Keratinocyte (primary cell): ENCODE data around the gene TRIM29. TPM values are rescaled to one million over a fixed set of nuclear protein-coding genes. Genes with fewer than 3 reads are reported as not detected.
A peak's percentile ranks its signal among the peaks of the same experiment; 100 is the strongest.

Experiments used
- DNase-seq: peaks from one replicate; pipeline ENCODE4 v3.0.0-alpha.2; 2011; ENCODE audit warnings: low read depth, missing footprints, low spot score
- FAIRE-seq: peaks from 2 replicates; lab custom pipeline; 2011; peaks lifted over from hg19 to GRCh38; lab: Jason Lieb, UNC
- H2AFZ ChIP-seq: 2 replicates; pipeline ENCODE4 v1.6.0; 2012; ENCODE audit warnings: low read length, control low read depth, inconsistent platforms; ENCODE audit not compliant: control insufficient read depth
- H3K27ac ChIP-seq: 2 replicates; pipeline ENCODE4 v1.5.1; 2011; ENCODE audit warnings: low read length; ENCODE audit not compliant: control insufficient read depth, insufficient read depth
- H3K27me3 ChIP-seq: 3 replicates; pipeline ENCODE4 v1.6.0; 2011; ENCODE audit warnings: low read length; ENCODE audit not compliant: control insufficient read depth, insufficient read depth; ENCODE audit errors: extremely low read depth
- H3K36me3 ChIP-seq, 2 experiments: 2 replicates in 1 of 2; 3 replicates in 1 of 2; pipeline ENCODE4 v1.5.1; 2011; ENCODE audit warnings: low read length in 2 of 2, mild to moderate bottlenecking in 1 of 2; ENCODE audit not compliant: control insufficient read depth in 2 of 2, insufficient read depth in 2 of 2; ENCODE audit errors: extremely low read depth in 1 of 2
- H3K4me1 ChIP-seq: 3 replicates; pipeline ENCODE4 v1.5.1; 2011; ENCODE audit warnings: low read length; ENCODE audit not compliant: control insufficient read depth, insufficient read depth; ENCODE audit errors: extremely low read depth
- H3K4me2 ChIP-seq: 3 replicates; pipeline ENCODE4 v1.6.0; 2011; ENCODE audit warnings: low read depth, low read length; ENCODE audit not compliant: control insufficient read depth, insufficient read depth; ENCODE audit errors: extremely low read depth
- H3K4me3 ChIP-seq, 3 experiments: fragments of 200-600 bp in 1 of 3; sonication (generic) in 1 of 3; 2 replicates in 2 of 3; 3 replicates in 1 of 3; pipeline ENCODE4 v1.5.1; 2011 to 2016; ENCODE audit warnings: low read length in 3 of 3, mild to moderate bottlenecking in 3 of 3, control low read depth in 2 of 3, inconsistent platforms in 1 of 3, low read depth in 1 of 3, mixed read lengths in 1 of 3, mixed run types in 1 of 3, moderate library complexity in 1 of 3; ENCODE audit not compliant: control insufficient read depth in 2 of 3, insufficient read depth in 2 of 3; ENCODE audit errors: extremely low read depth in 1 of 3
- H3K79me2 ChIP-seq: 2 replicates; pipeline ENCODE4 v1.6.0; 2012; ENCODE audit warnings: low read length; ENCODE audit not compliant: control insufficient read depth, insufficient read depth
- H3K9ac ChIP-seq: 3 replicates; pipeline ENCODE4 v1.6.0; 2011; ENCODE audit warnings: low read length; ENCODE audit not compliant: control insufficient read depth, insufficient read depth; ENCODE audit errors: extremely low read depth
- H3K9me1 ChIP-seq: 3 replicates; pipeline ENCODE4 v1.6.0; 2011; ENCODE audit warnings: low read length; ENCODE audit not compliant: control insufficient read depth, insufficient read depth; ENCODE audit errors: extremely low read depth
- H3K9me3 ChIP-seq: 2 replicates; pipeline ENCODE4 v1.5.1; 2012; ENCODE audit warnings: low read depth, low read length; ENCODE audit not compliant: control insufficient read depth
- H4K20me1 ChIP-seq: 3 replicates; pipeline ENCODE4 v1.6.0; 2011; ENCODE audit warnings: low read length; ENCODE audit not compliant: control insufficient read depth, insufficient read depth; ENCODE audit errors: extremely low read depth
- EZH2 ChIP-seq: IDR thresholded peaks from one replicate; pipeline ENCODE4 v1.6.1; 2012; ENCODE audit warnings: inconsistent platforms, mild to moderate bottlenecking, low read length, moderate library complexity
- dilution Hi-C: fragments of 300-500 bp; cut with MboI; formaldehyde crosslinking; loops from one replicate; pipeline ENCODE4 v1.7.0; 2020; ENCODE audit warnings: low sequenced_read_pairs; ENCODE audit not compliant: extremely low pct_ligation_motif_present
- polyA plus RNA-seq, 5 experiments: library from polyadenylated mRNA; depleted of rRNA in 3 of 5; stranded (reverse) in 3 of 5; stranded (forward) in 1 of 5; unstranded in 1 of 5; fragments of >200 nt; gene quantifications; 1 replicate in 1 of 5; 2 replicates in 3 of 5; 3 replicates in 1 of 5; pipeline versions ENCODE4 v1.2.1 to v1.2.3, GENCODE V29; 2011 to 2012; ENCODE audit warnings: missing spikeins in 2 of 5, low read depth in 1 of 5, low replicate concordance in 1 of 5
- TF ChIP-seq, protein P1 (sequence below), 3 experiments: IDR thresholded peaks in 1 of 3; conservative IDR thresholded peaks in 1 of 3; optimal IDR thresholded peaks in 1 of 3; 2 replicates in 2 of 3; 3 replicates in 1 of 3; pipeline versions ENCODE3 to v1.5.1; 2011; ENCODE audit warnings: low read length in 3 of 3, mild to moderate bottlenecking in 3 of 3, moderate library complexity in 2 of 3, control low read depth in 1 of 3, inconsistent platforms in 1 of 3; ENCODE audit not compliant: insufficient read depth in 2 of 3; ENCODE audit errors: extremely low read depth in 1 of 3

TRIM29 gene
- polyA plus RNA-seq, 1 donor (not counting 4 experiments of a cell fraction or from before 2014, with no cell fraction given), result 463 TPM

DNA sequence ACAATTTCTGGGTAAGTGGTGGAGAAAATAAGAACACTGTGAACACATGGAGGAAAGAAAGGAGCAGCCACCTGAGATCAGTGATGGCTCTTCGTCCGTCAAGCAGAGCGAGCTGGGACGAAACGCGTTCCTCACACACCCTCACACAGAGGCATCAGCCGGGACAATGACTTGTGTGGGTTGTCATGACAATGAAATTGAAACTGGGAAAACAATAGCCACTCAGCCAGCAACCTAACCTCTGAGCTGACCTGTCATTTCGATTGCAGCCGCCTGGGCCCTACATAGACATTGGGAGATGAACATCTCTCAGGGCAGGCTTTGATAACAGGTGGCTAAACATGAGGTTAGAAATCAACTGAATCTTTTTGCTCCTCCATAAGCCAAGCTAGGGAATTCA lies 51.3 kb downstream of the TRIM29 start:
- dilution Hi-C loops, result no loop called here

GRCh38 chr11:120079750-120080610 lies 57.9 kb downstream of the TRIM29 start:
- Histone ChIP-seq H4K20me1 (no peaks in the 10 kb centered on the region), H3K4me2 (no peak overlapping the region), H3K9ac (no peak overlapping the region), H3K4me1 (no peaks in the 10 kb centered on the region), H2AFZ (no peak overlapping the region), H3K9me3 (peaks cover 13% of the 10 kb centered on the region), H3K79me2 (no peaks in the 10 kb centered on the region), H3K9me1 (no peaks in the 10 kb centered on the region), H3K27me3 (no peaks in the 10 kb centered on the region), H3K27ac (no peak overlapping the region), H3K36me3 (no peaks in the 10 kb centered on the region), H3K4me3 (no peak overlapping the region)
- TF ChIP-seq, protein P1, sequence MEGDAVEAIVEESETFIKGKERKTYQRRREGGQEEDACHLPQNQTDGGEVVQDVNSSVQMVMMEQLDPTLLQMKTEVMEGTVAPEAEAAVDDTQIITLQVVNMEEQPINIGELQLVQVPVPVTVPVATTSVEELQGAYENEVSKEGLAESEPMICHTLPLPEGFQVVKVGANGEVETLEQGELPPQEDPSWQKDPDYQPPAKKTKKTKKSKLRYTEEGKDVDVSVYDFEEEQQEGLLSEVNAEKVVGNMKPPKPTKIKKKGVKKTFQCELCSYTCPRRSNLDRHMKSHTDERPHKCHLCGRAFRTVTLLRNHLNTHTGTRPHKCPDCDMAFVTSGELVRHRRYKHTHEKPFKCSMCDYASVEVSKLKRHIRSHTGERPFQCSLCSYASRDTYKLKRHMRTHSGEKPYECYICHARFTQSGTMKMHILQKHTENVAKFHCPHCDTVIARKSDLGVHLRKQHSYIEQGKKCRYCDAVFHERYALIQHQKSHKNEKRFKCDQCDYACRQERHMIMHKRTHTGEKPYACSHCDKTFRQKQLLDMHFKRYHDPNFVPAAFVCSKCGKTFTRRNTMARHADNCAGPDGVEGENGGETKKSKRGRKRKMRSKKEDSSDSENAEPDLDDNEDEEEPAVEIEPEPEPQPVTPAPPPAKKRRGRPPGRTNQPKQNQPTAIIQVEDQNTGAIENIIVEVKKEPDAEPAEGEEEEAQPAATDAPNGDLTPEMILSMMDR (optimal IDR thresholded peaks at IDR 0.05 in 1 of 3, IDR thresholded peaks at IDR 0.05 in 1 of 3, conservative IDR thresholded peaks at IDR 0.05 in 1 of 3; ENCODE audit: extremely low read depth in 1 of 3, insufficient read depth in 2 of 3, low read length in 3 of 3), result peak; percentile 38 to 59 (median 52)
- no peak for TF ChIP-seq EZH2
- FAIRE-seq, result no peak
- DNase-seq, result no peak
- dilution Hi-C loops, result no loop called here

More for the DNA sequence above, 51.3 kb downstream of the TRIM29 start:
- Histone ChIP-seq H3K9me1 (no peaks in the 10 kb centered on the region), H3K4me1 (no peaks in the 10 kb centered on the region), H3K36me3 (no peaks in the 10 kb centered on the region), H3K9me3 (peaks cover 10% of the 10 kb centered on the region), H3K79me2 (no peaks in the 10 kb centered on the region), H4K20me1 (no peaks in the 10 kb centered on the region), H3K9ac (no peak overlapping the region), H3K4me3 (no peak overlapping the region), H3K27ac (no peak overlapping the region), H3K4me2 (no peak overlapping the region), H2AFZ (no peak overlapping the region), H3K27me3 (peaks cover 4% of the 10 kb centered on the region)
- FAIRE-seq (no peak), DNase-seq (no peak)
- TF ChIP-seq, protein P1 (optimal IDR thresholded peaks at IDR 0.05 in 1 of 3, IDR thresholded peaks at IDR 0.05 in 1 of 3, conservative IDR thresholded peaks at IDR 0.05 in 1 of 3; ENCODE audit: extremely low read depth in 1 of 3, insufficient read depth in 2 of 3, low read length in 3 of 3), result no peak
- TF ChIP-seq EZH2, result no peak
